GM13977 (cell line): ENCODE data around the gene ZNF223.

Experiments used
- DNase-seq: peaks from one replicate; pipeline ENCODE4 v3.0.0; 2012; ENCODE audit warnings: low spot score
- CTCF ChIP-seq: IDR thresholded peaks from 2 replicates; pipeline ENCODE4 v1.5.1; 2012; ENCODE audit warnings: mild to moderate bottlenecking, control low read depth; ENCODE audit not compliant: insufficient read depth; ENCODE audit errors: extremely low read depth, missing control alignments
- in situ Hi-C: fragments of 300-500 bp; cut with MboI; formaldehyde crosslinking; loops from one replicate; pipeline ENCODE4 v1.12.0; 2022; ENCODE audit warnings: low sequenced_read_pairs, low pct_unique_long_range_greater_than_20kb, mixed read lengths, inconsistent platforms; ENCODE audit not compliant: unreplicated experiment

ZNF223 gene

GRCh38 chr19:44066305-44066704 is 14.5 kb downstream of the ZNF223 start:
- in situ Hi-C loops: no loop called here
- no peak for TF ChIP-seq CTCF
- no peak for DNase-seq

GRCh38 chr19:44069415-44069814 is 17.6 kb downstream of the ZNF223 start:
- in situ Hi-C loops: no loop called here
- TF ChIP-seq CTCF: no peak
- DNase-seq: no peak

GRCh38 chr19:44071824-44072542 is 20.1 kb downstream of the ZNF223 start, which contains the start of gene ZNF284:
Gene ZNF284 (plus strand): TSS chr19:44072159. CDS start chr19:44076390, 4,231 bp downstream.
- in situ Hi-C loops: no loop called here
- peak; percentile 86 for DNase-seq
- no peak for TF ChIP-seq CTCF

GRCh38 chr19:44072543-44073401 is 20.9 kb downstream of the ZNF223 start:
- in situ Hi-C loops: no loop called here
- no peak for DNase-seq
- peak; percentile 32 for TF ChIP-seq CTCF

- in situ Hi-C loops: no loop called here
- TF ChIP-seq CTCF: no peak
- no peak for DNase-seq
Observed at GRCh38 chr19:44076325-44076724, 24.5 kb downstream of the ZNF223 start.

GRCh38 chr19:44092108-44092507 is 40.3 kb downstream of the ZNF223 start:
- no peak for TF ChIP-seq CTCF
- no peak for DNase-seq
- in situ Hi-C loops: no loop called here
